SU-DHL-6 (cell line): Measurements from ENCODE around the gene C4orf36.

Source experiments
- EZH2phosphoT487 ChIP-seq: fragments of 200-600 bp; sonication (generic), shearing (Covaris generic); conservative IDR thresholded peaks from 2 replicates; pipeline ENCODE4 v1.6.1; 2018; ENCODE audit warnings: mild to moderate bottlenecking, antibody characterized with exemption, low read length, moderate library complexity, mixed read lengths
- TF ChIP-seq, protein P1 (sequence below): fragments of 200-600 bp; sonication (generic); IDR thresholded peaks from one replicate; pipeline ENCODE4 v1.5.1; 2017; ENCODE audit warnings: antibody characterized with exemption, mild to moderate bottlenecking, low read length, moderate library complexity; ENCODE audit not compliant: insufficient read depth, poor library complexity, severe bottlenecking

DNA sequence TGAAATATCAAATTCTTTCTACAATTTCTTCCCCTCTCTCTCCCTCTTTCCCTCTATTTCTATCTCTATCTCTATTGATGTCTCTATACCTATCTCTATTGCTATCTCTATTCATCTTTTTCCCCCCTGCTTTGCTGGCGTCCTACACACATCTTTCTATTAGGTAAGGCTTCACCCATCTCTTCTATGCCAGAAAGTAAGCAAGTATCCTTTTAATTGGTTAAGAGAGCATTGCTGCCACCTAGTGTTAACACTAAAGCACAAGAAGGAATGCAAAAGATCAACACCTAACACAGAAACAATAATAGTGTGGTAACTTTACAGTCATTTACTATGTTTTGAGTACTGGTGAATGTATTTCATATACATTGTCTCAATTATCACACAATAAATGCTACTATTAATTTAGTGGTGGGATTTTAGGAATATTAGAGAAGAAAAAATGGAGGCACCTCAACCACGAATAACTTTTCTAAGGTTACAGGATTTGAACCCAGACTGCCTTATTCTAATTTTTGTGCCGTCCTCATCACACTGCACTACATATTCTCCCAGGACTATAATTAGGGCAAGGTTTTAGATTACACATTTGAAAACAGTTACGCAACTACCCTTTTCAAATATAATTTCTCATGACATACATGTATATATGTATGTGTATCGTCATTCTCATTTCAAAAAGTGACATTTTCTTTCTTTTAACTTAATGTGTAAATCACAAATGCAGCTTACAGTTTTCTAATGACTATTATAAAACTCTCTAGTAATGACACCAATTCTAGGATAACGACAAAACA, 3.7 kb upstream of the C4orf36 start:
- TF ChIP-seq, protein P1, sequence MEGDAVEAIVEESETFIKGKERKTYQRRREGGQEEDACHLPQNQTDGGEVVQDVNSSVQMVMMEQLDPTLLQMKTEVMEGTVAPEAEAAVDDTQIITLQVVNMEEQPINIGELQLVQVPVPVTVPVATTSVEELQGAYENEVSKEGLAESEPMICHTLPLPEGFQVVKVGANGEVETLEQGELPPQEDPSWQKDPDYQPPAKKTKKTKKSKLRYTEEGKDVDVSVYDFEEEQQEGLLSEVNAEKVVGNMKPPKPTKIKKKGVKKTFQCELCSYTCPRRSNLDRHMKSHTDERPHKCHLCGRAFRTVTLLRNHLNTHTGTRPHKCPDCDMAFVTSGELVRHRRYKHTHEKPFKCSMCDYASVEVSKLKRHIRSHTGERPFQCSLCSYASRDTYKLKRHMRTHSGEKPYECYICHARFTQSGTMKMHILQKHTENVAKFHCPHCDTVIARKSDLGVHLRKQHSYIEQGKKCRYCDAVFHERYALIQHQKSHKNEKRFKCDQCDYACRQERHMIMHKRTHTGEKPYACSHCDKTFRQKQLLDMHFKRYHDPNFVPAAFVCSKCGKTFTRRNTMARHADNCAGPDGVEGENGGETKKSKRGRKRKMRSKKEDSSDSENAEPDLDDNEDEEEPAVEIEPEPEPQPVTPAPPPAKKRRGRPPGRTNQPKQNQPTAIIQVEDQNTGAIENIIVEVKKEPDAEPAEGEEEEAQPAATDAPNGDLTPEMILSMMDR: peak; percentile 54
- no peak for TF ChIP-seq EZH2phosphoT487
